ENCODE data around the gene CHCHD4.

- TF ChIP-seq CTCF (IDR thresholded peaks at IDR 0.05; ENCODE audit: insufficient read depth, low read length, poor library complexity, severe bottlenecking) (no peak), EZH2phosphoT487 (conservative IDR thresholded peaks at IDR 0.05; ENCODE audit: low read length) (no peak)
These were observed 1.6 kb upstream of the CHCHD4 start for GRCh38 chr3:14126017-14126886.
